Measurements from ENCODE around the gene TLE1.

- TF ChIP-seq, protein P1, sequence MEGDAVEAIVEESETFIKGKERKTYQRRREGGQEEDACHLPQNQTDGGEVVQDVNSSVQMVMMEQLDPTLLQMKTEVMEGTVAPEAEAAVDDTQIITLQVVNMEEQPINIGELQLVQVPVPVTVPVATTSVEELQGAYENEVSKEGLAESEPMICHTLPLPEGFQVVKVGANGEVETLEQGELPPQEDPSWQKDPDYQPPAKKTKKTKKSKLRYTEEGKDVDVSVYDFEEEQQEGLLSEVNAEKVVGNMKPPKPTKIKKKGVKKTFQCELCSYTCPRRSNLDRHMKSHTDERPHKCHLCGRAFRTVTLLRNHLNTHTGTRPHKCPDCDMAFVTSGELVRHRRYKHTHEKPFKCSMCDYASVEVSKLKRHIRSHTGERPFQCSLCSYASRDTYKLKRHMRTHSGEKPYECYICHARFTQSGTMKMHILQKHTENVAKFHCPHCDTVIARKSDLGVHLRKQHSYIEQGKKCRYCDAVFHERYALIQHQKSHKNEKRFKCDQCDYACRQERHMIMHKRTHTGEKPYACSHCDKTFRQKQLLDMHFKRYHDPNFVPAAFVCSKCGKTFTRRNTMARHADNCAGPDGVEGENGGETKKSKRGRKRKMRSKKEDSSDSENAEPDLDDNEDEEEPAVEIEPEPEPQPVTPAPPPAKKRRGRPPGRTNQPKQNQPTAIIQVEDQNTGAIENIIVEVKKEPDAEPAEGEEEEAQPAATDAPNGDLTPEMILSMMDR (conservative IDR thresholded peaks at IDR 0.05 in 1 of 2, IDR thresholded peaks at IDR 0.05 in 1 of 2; ENCODE audit: extremely low read depth in 1 of 2, insufficient read depth in 1 of 2, low read depth in 1 of 2, low read length in 2 of 2) = no peak
- TF ChIP-seq EZH2 (IDR thresholded peaks at IDR 0.05; ENCODE audit: borderline replicate concordance, low read length) = no peak
Observed at GRCh38 chr9:81557452-81558090, 131.8 kb downstream of the TLE1 start.
